NK-92 (cell line): ENCODE results near the gene SDK1.
"Not testable (repeated sequence)": the region's sequence is repeated elsewhere in the genome, so short reads cannot be mapped to it uniquely, and the experiment has no call there.

Source experiments
- DNase-seq: peaks from one replicate; lab custom pipeline; 2025; ENCODE audit not compliant: unreplicated experiment; lab: John Stamatoyannopoulos, UW

SDK1 gene

DNA sequence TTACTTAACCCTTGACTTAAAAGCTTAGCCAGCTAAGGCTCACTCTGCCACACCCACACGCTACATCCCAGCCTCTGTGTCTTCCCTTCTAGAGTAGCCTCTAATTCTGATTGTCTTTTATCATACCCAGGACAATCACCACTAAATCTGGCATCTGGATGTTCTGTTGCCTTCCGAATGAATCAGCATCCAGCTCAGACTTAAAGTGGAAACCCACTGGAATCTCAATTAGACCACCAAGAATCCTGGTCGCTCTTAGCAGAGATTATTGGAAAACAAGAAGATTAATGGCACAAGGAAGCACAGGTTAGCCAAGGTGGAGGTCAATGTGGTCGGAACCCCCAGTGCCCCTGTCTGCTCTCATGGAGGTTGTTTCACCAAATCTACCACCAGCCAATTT is 976.9 kb downstream of the SDK1 start:
- no peak for DNase-seq

DNA sequence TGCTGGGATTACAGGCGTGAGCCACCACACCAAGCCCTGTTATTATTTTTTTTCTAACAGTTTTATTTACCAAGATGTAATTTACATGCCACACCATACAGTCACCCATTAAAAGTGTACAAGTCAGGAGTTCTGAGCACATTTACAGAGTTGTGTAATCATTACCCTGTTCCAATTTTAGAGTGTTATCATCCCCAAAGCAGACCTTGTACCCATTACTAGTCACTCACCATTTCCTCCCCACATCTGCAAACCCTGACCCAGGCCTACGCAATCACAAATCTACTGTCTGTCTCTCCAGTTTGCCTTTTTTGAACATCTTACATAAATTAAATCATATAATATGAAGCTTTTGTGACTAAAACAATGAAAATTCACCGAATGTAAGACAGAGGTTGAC is 978.2 kb downstream of the SDK1 start:
- no peak for DNase-seq

DNA sequence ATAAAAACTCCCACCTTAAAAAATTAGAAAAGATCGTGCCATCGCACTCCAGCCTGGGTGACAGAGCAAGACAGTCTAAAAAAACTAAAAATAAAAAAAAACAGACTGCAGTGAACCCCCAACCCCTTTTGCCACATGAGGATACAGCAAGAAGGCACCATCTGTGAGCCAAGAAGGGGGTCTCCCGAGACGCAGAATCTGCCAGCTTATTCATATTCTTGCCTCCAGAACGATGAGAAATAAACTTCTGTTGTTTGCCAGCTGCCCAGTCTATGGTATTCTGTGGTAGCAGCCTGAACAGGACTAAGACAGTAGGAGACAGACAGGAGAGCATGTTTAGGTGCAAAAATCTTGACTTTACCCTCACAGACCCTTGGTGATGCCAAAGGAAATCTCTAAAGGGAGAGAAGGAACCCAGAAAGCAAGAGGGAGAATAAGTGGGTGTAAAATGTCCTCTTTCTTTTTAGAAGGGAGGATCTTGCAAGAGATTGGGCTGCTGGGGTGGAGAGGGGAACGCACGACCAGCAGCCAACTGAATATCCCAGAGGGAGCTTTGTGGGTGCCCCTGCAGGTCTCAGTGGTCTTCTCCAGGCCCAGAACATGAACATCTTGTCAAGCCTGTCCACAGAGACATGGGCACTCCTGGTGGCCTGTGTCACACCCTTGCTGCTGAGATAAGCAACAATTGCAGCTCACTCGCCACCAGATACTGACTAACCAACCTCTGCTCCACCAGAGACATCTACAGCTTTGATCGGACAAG is 980.4 kb downstream of the SDK1 start:
- no peak for DNase-seq

DNA sequence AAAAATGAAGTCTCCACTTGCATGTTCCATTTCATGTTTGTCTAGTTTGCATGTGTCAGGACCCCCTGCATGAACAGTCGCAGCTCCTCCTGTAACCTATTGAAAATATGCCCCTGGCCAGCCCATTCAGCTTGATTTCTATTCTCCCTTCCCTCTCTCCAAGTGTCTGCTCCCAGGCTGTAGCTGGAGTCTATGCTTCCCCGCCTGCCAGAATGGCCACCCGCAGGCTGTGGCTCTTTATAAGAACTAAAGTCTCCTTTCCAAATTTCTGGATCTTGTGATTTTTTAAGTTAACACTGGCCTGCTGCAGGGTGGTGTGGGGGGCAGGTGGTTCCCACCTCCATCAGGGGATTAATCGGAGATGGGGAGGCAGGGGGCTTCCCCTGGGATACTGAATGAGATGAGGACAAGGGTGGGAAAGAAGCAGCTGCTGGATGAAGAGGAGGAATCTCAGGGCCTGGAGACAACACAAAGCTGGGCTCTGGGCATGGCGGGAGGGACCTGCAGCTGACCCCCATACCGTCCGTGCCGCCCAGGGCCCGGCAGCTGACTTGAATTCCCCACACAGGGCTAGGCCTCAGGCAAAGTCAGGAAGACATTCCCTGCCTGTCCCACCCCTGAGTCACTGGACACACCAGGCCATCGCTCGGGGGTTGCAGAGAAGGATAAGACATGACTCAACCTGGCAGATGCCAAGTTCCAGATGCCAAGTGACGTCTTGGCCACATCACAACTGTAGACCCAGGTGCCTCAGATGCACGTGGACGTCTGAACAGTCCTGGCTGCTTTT is 981.6 kb downstream of the SDK1 start:
- no peak for DNase-seq

DNA sequence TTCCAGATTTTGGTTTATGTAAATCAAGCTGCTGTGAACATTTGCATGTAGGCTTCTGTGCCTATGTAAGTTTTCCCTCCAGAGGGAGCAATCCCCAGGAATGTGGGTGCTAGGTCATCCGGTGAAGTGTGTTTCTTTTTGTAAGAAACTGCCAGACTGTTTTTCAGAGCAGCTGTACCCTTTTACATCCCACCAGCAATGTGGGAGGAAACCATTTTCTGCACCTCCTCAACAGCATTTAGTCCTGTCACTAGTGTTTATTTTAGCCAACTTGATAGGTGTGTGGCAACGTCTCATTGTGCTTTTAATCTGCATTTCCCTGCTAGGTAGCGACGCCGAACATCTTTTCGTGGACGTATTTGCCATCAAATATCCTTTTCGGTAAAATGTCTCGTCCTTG is 985.3 kb downstream of the SDK1 start:
- DNase-seq: no peak

DNA sequence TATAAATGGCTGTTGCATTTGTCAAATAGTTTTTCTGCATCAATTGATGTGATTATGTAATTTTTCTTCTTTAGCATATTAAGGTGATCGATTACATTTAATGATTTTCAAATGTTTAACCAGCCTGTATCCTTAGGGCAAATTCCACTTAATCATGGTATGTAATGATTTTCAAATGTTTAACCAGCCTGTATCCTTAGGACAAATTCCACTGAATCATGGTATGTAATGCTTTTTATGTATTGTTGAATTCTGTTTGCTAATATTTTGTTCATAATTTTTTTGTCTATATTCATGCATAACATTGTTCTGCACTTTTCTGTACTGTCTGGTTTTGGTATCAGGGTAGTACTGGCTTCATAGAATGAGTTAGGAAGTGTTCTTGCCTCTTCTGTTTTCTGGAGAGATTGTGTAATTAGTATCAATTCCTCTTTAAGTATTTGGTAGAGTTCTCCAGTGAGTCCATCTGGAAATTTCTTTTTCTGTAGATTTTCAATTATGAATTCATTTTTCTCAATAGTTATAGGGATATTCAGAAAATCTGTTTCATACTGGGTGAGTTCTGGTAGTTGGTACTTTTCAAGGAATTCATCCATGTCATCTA is 987.8 kb downstream of the SDK1 start:
- DNase-seq: no peak

DNA sequence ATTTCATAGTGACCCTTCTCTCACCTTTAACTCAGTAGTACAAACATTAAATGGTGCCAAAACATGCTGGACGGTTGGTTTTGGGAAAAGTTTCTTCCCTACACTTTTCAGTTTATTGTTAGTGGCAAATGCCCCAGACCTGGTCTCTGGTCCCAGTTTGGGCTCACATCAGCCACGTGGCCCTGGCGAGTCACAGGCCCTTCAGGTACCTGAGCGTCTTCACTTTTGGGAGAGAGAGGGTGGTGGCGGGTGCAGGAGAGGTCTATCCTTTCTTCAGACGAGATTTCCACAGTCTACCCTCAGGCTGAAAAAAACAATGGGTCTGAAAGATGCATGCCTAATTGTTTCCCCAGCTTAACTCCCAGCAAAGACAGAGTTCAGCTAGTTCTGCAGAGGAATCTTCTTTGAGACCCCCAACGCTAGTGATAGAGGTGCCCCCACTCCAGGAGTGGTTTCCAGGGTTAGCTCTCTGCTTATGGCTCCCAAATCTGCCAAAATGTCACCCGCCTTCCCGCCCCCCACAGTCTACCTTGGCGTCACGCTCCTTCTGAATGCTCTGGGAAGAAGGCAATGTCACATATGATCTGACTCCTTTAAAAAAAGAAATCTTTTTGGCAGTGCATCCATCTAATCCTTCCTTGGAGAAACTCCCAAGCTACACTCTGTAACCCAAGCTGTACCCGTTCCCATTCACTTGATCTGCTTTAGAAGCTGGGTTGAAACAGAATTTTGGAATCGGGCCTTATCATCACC is 996.3 kb downstream of the SDK1 start:
- DNase-seq: no peak

DNA sequence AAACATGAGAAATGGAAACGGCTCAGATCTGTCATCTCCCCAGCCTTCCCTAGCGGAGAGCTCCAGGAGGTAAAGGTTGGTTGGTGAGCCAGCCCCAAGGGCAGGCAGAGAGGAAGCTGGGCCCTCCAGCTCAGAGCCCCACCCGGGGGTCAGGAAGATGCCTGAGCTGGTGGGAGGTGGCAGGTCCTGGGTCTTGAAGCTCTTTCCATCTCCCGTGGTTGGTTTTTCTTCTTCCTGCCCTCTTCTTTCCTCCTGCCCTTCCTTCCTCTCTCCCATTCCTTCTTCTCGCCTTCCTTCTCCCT is 996.8 kb downstream of the SDK1 start:
- no peak for DNase-seq

DNA sequence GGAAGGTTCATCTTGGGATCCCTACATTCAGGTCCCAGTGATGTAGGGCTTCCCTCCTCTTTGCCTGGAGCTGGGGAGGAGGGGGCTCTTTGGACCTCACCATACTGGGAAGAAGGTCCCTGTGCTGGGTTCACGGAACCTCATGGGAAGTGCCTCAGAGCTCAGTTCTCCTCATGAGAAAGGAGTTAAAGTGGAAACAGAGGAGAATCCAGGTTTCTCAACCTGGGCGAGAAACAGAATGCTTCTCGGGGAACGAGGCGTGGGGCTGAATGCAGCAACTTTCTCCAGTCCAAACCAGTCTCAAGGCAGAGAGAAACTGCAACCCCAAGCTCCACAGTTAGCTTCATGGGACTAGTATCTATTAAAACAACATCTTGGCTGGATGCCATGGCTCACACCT is 998.4 kb downstream of the SDK1 start:
- DNase-seq: no peak

DNA sequence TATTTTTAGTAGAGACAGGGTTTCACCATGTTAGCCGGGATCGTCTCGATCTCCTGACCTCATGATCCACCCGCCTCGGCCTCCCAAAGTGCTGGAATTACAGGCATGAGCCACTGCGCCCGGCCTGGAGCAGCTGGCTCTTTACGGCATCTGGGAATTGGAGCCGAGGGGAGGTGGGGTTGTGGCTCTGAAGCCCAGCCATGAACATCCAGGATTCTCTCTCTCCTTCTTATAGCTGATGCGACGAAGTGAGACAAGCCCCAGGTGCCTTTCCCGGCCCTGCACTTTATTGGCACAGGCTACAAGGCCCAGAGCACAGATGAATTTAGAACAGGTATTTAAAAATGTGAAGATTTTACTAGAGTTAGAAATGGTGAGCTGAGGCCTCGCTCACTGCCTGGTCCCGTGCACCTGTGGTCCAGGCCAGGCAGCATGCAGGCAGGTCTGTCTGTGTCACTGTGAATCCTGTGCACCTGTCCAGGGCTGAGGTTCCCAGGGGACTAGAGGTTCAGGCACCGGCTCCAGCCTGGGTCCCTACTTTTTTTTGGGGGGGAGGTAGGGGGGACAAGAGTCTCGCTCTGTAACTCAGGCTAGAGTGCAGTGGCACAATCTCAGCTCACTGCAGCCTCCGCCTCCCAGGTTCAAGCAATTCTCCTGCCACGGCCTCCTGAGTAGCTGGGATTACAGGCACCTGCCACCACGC is 1001.3 kb downstream of the SDK1 start:
- DNase-seq: no peak

DNA sequence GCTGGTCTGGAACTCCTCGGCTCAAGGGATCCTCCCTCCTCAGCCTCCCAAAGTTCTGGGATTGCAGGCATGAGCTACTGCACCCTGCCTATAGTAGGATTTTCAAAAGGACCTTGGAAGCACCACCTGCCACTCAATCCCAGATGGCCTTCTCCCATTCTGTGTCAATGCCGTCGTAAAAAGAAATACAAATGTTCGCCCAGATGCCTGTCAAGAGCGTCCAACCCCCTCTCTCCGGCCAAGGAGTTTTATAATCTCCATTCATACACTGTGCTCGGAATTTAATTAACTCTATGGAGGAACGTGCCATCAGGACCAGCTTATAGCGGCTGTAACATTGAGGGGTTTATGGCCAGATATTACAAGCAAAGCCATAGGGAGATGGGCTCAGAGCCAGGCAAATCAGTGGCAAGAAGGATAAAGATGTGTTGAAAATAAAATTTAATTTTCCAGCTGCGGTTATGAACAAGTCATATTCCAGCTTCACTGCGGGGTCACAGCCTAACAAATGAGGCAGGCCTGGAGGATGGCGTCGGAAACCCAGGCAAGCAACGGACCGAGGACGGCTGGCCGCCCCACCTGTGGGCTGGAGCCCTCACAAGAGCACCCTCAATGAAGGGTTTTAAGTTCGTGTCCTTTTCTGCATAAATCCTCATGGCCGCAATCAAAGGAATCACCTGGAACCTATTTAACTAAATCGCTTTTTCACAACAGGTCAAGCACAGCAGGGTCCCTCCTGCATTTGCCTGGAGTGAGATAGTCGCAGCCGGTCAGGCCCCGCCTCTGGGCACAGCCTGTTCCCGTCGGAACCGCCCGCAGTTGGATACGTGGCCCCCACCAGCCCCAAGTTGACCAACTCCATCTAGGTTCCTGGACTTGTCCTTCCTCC is 1006.5 kb downstream of the SDK1 start:
- no peak for DNase-seq

DNA sequence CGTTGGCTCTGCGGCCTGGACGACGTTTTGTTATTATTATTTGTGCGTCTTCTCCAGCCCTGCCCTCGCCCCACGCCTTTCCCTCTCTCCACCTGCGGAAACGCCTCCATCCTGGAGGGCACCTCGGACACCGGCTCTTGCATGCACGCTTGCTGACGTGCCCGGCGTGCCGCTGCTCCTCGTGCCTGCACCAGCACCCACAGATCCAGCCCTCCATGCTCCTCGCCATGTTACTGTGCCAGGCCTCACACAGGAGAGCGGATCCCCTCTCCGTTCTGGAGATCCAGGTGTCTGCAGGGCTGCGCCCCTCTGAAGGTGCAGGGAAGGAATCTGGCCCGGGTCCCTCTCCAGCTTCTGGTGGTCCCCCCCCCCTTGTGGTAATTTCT is 1007.1 kb downstream of the SDK1 start:
- no peak for DNase-seq

DNA sequence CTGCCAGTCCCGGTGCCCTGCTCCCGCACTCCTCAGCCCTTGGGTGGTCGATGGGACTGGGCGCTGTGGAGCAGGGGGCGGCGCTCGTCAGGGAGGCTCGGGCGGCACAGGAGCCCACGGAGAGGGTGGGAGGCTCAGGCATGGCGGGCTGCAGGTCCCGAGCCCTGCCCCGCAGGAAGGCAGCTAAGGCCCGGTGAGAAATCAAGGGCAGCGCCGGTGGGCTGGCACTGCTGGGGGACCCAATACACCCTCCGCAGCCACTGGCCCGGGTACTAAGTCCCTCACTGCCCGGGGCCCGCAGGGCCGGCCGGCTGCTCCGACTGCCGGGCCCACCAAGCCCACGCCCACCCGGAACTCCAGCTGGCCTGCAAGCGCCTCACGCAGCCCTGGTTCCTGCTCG is 1012.9 kb downstream of the SDK1 start:
- not testable (repeated sequence) for DNase-seq

DNA sequence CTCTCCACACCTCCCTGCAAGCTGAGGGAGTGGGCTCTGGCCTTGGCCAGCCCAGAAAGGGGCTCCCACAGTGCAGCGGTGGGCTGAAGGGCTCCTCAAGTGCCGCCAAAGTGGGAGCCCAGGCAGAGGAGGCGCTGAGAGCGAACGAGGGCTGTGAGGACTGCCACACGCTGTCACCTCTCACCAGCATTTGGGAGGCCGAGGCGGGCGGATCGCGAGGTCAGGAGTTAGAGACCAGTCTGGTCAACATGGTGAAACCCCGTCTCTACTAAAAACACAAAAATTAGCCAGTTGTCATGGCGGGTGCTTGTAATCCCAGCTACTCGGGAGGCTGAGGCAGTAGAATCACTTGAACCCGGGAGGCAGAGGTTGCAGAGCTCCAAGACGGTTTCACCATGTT is 1013.3 kb downstream of the SDK1 start:
- not testable (repeated sequence) for DNase-seq
